Stimulated activated CD8-positive, alpha-beta memory T cell treated with anti-CD3 and anti-CD28 coated beads, Interleukin-15, amount 100 ng/mL, for 1 hour (primary cell): ENCODE data around the gene PPP1CA.
"Not testable (repeated sequence)": the region's sequence is repeated elsewhere in the genome, so short reads cannot be mapped to it uniquely, and the experiment has no call there.

Experiments
- DNase-seq: peaks from one replicate; pipeline ENCODE4 v3.0.0-alpha.2; 2020; ENCODE audit warnings: low read depth

PPP1CA gene

GRCh38 chr11:67402192-67402839, 658 bp upstream of the PPP1CA start:
- DNase-seq, result not testable (repeated sequence)

GRCh38 chr11:67400942-67401494, 640 bp downstream of the PPP1CA start:
- no peak for DNase-seq

GRCh38 chr11:67400251-67400941, 1.3 kb downstream of the PPP1CA start:
- DNase-seq, result no peak

- no peak for DNase-seq
Observed at GRCh38 chr11:67398661-67399563, 2.7 kb downstream of the PPP1CA start.

GRCh38 chr11:67397986-67398660, 3.5 kb downstream of the PPP1CA start:
- no peak for DNase-seq

GRCh38 chr11:67397536-67397935, 4.1 kb downstream of the PPP1CA start:
- no peak for DNase-seq

- DNase-seq, result no peak
Observed at GRCh38 chr11:67396587-67397389, 4.9 kb downstream of the PPP1CA start.

GRCh38 chr11:67396259-67396581, 5.4 kb downstream of the PPP1CA start:
- no peak for DNase-seq

GRCh38 chr11:67395555-67396258, 6.0 kb downstream of the PPP1CA start:
- no peak for DNase-seq

GRCh38 chr11:67393990-67394389, 7.7 kb downstream of the PPP1CA start:
- no peak for DNase-seq

- no peak for DNase-seq
Observed at GRCh38 chr11:67393437-67393836, 8.2 kb downstream of the PPP1CA start.

- no peak for DNase-seq
Observed at GRCh38 chr11:67392183-67392715, 9.4 kb downstream of the PPP1CA start.

- DNase-seq, result peak; percentile 87
Observed at GRCh38 chr11:67391304-67392182, 10.1 kb downstream of the PPP1CA start, which contains the start of gene RAD9A. TSS of gene RAD9A (plus strand) at chr11:67391986. CDS start at chr11:67392045, 59 bp downstream.

- no peak for DNase-seq
Observed at GRCh38 chr11:67390947-67391303, 10.7 kb downstream of the PPP1CA start.

- DNase-seq, result no peak
Observed at GRCh38 chr11:67389477-67389876, 12.2 kb downstream of the PPP1CA start.

- DNase-seq, result no peak
Observed at GRCh38 chr11:67387518-67387917, 14.1 kb downstream of the PPP1CA start.

- no peak for DNase-seq
Observed at GRCh38 chr11:67387069-67387468, 14.6 kb downstream of the PPP1CA start.

GRCh38 chr11:67384851-67385366, 16.7 kb downstream of the PPP1CA start:
- no peak for DNase-seq
